Activated B cell treated with CpG ODN at 0.5 μM for 24 hours (primary cell): ENCODE measurements around the gene MBTD1. TPM values are rescaled to one million over a fixed set of nuclear protein-coding genes. Genes with fewer than 3 reads are reported as not detected.

Experiments
- ATAC-seq: fragments of 200-7000 bp; cut with Tn5 transposase; one replicate; pipeline ENCODE4 v1.10.0; 2021; ENCODE audit warnings: low read depth, mild to moderate bottlenecking, moderate library complexity
- CTCF ChIA-PET: fragments of 350-600 bp; sonication (Branson Sonifier 250); formaldehyde crosslinking; loops from one replicate; lab custom pipeline; 2021; ENCODE audit warnings: antibody characterized with exemption; lab: Charles Lee
- POLR2A ChIA-PET: fragments of 350-600 bp; sonication (Branson Sonifier 250); formaldehyde crosslinking; loops from one replicate; lab custom pipeline; 2021; ENCODE audit warnings: antibody characterized with exemption; lab: Charles Lee
- DNase-seq: peaks from one replicate; pipeline ENCODE4 v3.0.0; 2022
- H3K27ac Mint-ChIP-seq: one replicate; pipeline ENCODE4 v1.8.0; 2020; ENCODE audit warnings: mixed read lengths
- H3K27me3 Mint-ChIP-seq: one replicate; pipeline ENCODE4 v1.8.0; 2021; ENCODE audit warnings: mixed read lengths
- H3K36me3 Mint-ChIP-seq: one replicate; pipeline ENCODE4 v1.8.0; 2021; ENCODE audit warnings: low read depth, mixed read lengths
- H3K4me1 Mint-ChIP-seq: one replicate; pipeline ENCODE4 v1.8.0; 2021; ENCODE audit warnings: mixed read lengths
- H3K4me3 Mint-ChIP-seq: one replicate; pipeline ENCODE4 v1.8.0; 2020; ENCODE audit warnings: mild to moderate bottlenecking, mixed read lengths
- H3K9me3 Mint-ChIP-seq: one replicate; pipeline ENCODE4 v1.8.0; 2020; ENCODE audit warnings: mixed read lengths
- intact Hi-C: fragments of 100-400 bp; cut with micrococcal nuclease; formaldehyde crosslinking; loops from one replicate; pipeline ENCODE4 v1.15.1; 2024
- total RNA-seq: library from RNA; stranded (reverse); gene quantifications from 2 replicates; pipeline ENCODE4 v1.2.3, GENCODE V29; 2022
- TF ChIP-seq, protein P1 (sequence below): fragments of 200-600 bp; IDR thresholded peaks from one replicate; pipeline ENCODE4 v1.8.0; 2022; ENCODE audit warnings: antibody characterized with exemption, mild to moderate bottlenecking

The MBTD1 gene
- total RNA-seq, 1 donor from 2014 or later: 23.6 TPM

DNA sequence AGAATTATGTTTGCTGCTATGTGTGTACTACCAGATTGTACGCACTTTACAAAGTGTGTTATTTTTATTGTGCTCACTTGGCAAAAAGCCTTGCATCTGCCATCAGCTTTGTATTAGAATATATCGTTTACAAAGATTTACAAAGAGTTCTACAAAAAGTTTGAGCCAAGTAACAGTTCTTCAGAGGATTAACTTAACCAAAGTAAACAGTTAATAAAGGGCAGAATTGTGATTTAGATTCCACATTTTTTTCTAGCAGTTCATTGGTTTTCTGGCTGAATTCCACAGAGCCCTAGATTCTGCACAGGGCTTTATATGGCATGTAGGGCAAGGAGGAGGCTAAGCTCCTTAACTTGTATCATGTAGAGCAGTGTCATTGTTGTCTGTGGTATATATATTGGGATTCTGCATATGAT is 29.9 kb upstream of the MBTD1 start:
- H3K4me3 Mint-ChIP-seq: no peak overlapping the region
- no peaks in the 10 kb centered on the region for H3K4me1 Mint-ChIP-seq
- no peak for DNase-seq
- ChIA-PET CTCF (no interaction called here), POLR2A (no interaction called here)
- no peak overlapping the region for H3K27ac Mint-ChIP-seq
- no peak for ATAC-seq
- intact Hi-C loops: no loop called here
- H3K27me3 Mint-ChIP-seq: no peaks in the 10 kb centered on the region
- TF ChIP-seq, protein P1, sequence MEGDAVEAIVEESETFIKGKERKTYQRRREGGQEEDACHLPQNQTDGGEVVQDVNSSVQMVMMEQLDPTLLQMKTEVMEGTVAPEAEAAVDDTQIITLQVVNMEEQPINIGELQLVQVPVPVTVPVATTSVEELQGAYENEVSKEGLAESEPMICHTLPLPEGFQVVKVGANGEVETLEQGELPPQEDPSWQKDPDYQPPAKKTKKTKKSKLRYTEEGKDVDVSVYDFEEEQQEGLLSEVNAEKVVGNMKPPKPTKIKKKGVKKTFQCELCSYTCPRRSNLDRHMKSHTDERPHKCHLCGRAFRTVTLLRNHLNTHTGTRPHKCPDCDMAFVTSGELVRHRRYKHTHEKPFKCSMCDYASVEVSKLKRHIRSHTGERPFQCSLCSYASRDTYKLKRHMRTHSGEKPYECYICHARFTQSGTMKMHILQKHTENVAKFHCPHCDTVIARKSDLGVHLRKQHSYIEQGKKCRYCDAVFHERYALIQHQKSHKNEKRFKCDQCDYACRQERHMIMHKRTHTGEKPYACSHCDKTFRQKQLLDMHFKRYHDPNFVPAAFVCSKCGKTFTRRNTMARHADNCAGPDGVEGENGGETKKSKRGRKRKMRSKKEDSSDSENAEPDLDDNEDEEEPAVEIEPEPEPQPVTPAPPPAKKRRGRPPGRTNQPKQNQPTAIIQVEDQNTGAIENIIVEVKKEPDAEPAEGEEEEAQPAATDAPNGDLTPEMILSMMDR: no peak
- H3K9me3 Mint-ChIP-seq: no peaks in the 10 kb centered on the region
- peaks cover 89% of the 10 kb centered on the region for H3K36me3 Mint-ChIP-seq

DNA sequence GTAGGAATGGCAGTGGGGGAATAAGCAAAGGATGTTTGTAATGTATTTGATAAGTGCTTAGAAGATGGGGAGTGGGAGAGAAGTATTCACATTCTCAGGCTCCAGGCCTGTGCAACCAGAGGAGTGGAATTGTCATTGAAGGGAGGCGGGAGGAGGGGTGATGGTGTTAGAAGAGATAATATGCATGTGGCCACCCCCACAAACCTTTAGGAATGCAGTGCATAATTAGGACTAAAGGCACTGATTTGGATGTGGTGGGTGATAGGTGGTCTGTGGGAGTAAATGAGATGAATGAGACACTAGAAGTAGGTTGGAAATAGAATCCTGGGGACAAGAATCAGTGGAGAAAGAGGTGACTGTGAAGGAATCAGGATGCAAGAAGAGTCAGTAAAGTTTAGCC is 27.6 kb upstream of the MBTD1 start:
- H3K27ac Mint-ChIP-seq: peak overlapping the region; percentile 16

DNA sequence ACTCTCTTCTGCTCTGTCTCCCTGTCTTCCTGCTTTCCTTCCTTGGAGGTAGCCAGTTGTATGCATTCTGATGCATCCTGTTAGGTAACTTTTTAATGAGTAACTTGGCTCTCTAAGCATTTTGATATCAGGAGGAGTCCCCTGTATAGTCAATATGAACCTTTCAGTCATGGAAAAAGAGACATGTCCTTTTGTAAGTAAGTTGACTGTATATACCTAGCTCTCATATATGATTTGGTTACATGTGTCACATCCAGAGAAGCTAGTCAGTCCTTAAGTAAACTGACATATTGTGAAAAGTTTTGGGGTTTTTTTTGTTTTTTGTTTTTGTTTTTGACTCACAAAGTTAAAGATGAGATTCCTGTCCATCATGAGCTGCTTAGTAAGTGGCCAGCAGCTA is 19.3 kb upstream of the MBTD1 start:
- TF ChIP-seq, protein P1: no peak
- H3K4me1 Mint-ChIP-seq: no peaks in the 10 kb centered on the region
- H3K27ac Mint-ChIP-seq: no peak overlapping the region
- POLR2A ChIA-PET: no interaction called here
- H3K9me3 Mint-ChIP-seq: no peaks in the 10 kb centered on the region
- H3K4me3 Mint-ChIP-seq: no peak overlapping the region
- ATAC-seq (no peak), DNase-seq (no peak)
- no peaks in the 10 kb centered on the region for H3K27me3 Mint-ChIP-seq
- intact Hi-C loops: no loop called here
- H3K36me3 Mint-ChIP-seq: peaks cover 86% of the 10 kb centered on the region
- CTCF ChIA-PET: no interaction called here

More for the DNA sequence above, 27.6 kb upstream of the MBTD1 start:
- Mint-ChIP-seq H3K4me3 (no peak overlapping the region), H3K36me3 (peaks cover 87% of the 10 kb centered on the region), H3K27me3 (no peaks in the 10 kb centered on the region), H3K4me1 (no peaks in the 10 kb centered on the region), H3K9me3 (no peaks in the 10 kb centered on the region)
- ATAC-seq (no peak), DNase-seq (no peak)
- POLR2A ChIA-PET: no interaction called here
- intact Hi-C loops: no loop called here
- CTCF ChIA-PET: interaction anchor here (0.7 kb wide), 1 partner anchor 9 kb away, joined by 3 read pairs; no protein-coding TSS in a partner anchor
- TF ChIP-seq, protein P1: no peak

DNA sequence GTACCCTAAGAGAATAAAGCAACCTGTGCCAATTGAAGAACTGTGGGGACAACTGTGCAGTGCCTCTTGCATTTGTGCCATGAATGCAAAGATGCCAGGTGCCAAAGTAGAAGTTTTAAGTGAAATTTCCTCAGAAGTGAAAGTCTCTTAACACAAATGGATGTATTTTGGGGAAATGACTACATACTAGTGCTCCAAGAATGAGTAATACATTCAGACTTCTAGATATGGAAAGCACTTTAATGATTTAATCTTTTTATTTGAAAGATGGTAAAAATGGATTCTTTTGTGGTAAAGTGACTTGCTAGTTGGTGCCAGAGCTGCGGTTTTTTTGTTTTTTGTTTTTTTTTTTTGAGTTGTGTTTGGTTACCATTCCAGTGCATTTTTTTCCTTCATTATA is 15.5 kb upstream of the MBTD1 start:
- no peaks in the 10 kb centered on the region for H3K4me1 Mint-ChIP-seq
- ATAC-seq (no peak), DNase-seq (no peak)
- H3K27ac Mint-ChIP-seq: no peak overlapping the region
- no peaks in the 10 kb centered on the region for H3K9me3 Mint-ChIP-seq
- ChIA-PET CTCF (no interaction called here), POLR2A (no interaction called here)
- no peak overlapping the region for H3K4me3 Mint-ChIP-seq
- H3K27me3 Mint-ChIP-seq: no peaks in the 10 kb centered on the region
- intact Hi-C loops: no loop called here
- TF ChIP-seq, protein P1: no peak
- H3K36me3 Mint-ChIP-seq: peaks cover 90% of the 10 kb centered on the region

DNA sequence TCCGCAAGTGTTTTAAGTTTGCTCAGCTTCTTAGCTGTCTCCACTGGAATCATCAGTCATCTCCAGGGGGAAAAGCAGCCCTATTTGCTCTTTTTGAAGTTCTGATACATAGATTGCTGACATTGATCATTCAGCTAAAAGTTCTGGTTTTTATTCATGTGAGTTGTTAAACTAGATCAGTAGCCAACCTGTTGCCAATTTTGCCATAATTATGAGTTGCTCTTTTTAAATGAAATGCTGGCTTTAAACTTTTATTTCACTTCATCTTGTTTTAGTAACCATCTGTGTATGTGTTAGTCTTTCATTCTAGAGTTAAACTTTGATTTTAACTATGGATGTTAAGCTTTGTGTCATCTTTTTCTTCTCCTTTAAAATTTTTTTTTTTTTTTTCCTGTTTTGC is 13.0 kb upstream of the MBTD1 start:
- Mint-ChIP-seq H3K4me3 (no peak overlapping the region), H3K36me3 (peaks cover 88% of the 10 kb centered on the region), H3K4me1 (peaks cover 3% of the 10 kb centered on the region), H3K27ac (no peak overlapping the region), H3K9me3 (no peaks in the 10 kb centered on the region), H3K27me3 (no peaks in the 10 kb centered on the region)
- TF ChIP-seq, protein P1: no peak
- DNase-seq (no peak), ATAC-seq (no peak)
- ChIA-PET CTCF (no interaction called here), POLR2A (interaction anchor here (1.1 kb wide), 1 partner anchor 11 kb away, joined by 4 read pairs; no protein-coding TSS in a partner anchor)
- intact Hi-C loops: no loop called here
